GM12872 (cell line): ENCODE measurements around the gene MPND.

Experiments used
- CTCF ChIP-seq: IDR thresholded peaks from 3 replicates; pipeline ENCODE4 v1.5.1; 2011; ENCODE audit warnings: low read depth, mild to moderate bottlenecking, low read length, moderate library complexity; ENCODE audit not compliant: insufficient read depth

The MPND gene

GRCh38 chr19:4323692-4324091 is 19.7 kb upstream of the MPND start:
- TF ChIP-seq CTCF = no peak

GRCh38 chr19:4324228-4324627 is 19.1 kb upstream of the MPND start:
- TF ChIP-seq CTCF = no peak

GRCh38 chr19:4326215-4326836 is 17.0 kb upstream of the MPND start:
- no peak for TF ChIP-seq CTCF

- TF ChIP-seq CTCF = no peak
Measured at GRCh38 chr19:4326837-4327251, 16.5 kb upstream of the MPND start.

GRCh38 chr19:4327252-4327876 is 16.0 kb upstream of the MPND start:
- TF ChIP-seq CTCF = no peak

GRCh38 chr19:4327877-4328242 is 15.5 kb upstream of the MPND start:
- no peak for TF ChIP-seq CTCF

- no peak for TF ChIP-seq CTCF
Measured at GRCh38 chr19:4328243-4328990, 14.9 kb upstream of the MPND start.
